ENCODE data around the gene DIP2C.
"Not testable (repeated sequence)": the region's sequence is repeated elsewhere in the genome, so short reads cannot be mapped to it uniquely, and the experiment has no call there.

Gene DIP2C

DNA sequence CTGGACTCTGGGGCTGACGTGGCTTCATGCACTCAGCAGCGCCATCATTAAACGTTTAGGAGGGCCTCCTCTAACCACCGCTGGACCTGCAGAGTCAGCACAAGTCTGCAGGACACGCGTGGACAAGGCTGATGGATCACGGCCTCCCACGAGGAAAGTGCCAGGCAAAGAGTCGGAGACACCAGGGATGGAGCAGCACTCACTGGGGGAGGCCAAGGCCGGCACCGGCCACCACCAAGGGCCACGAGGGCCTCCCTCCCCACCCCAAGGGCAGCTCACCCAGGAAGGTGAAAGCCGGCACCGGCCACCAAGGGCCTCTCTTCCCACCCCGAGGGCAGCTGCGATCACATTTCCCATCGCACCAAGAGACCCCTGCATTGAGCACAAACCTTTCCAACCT is 91.5 kb downstream of the DIP2C start:
- DNase-seq (ENCODE audit: low read depth, low spot score) = no peak

DNA sequence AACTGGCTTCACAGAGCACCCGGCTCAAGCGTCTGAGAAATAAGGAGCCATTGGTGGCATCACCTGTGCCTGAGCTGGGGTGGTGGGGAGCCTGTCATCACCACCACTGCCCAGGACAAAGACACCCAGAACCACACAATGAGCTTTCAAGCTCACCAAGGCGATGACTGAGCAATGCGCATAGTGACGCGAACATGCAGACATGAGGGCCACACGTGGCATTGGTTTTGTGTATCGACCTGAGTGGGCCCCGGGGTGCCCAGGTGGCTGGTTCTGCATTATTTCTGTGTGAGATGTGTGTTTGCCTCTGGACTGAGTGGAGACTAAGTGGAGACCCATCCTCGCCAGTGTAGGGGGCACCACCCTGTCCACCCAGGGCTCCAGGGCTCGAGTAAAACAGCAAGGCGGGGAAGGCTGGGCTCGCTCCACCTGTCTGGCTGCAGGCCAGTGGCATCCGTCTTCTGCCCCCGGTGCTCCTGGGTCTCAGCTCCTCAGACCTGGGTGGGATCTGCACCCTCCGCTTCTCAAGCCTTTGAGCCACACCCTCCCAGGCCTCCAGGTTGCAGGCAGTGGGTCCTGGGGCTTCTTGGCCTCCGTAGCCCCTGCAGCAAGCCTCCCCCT is 92.6 kb downstream of the DIP2C start:
- DNase-seq (ENCODE audit: low read depth, low spot score) = no peak

DNA sequence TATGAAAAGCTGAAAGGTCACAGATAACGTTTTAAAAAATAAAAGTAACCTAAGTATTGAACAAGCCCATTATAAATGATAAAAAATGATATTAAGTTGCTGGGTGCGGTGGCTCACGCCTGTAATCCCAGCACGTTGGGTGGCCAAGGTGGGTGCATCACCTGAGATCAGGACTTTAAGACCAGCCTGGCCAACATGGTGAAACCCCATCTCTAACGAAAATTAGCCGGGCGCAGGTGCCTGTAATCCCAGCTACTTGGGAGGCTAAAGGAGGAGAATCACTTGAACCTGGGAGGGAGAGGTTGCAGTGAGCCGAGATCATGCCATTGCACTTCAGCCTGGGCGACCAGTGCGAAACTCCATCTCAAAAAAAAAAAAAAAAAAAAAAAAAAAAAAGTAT is 93.3 kb downstream of the DIP2C start:
- DNase-seq (ENCODE audit: low read depth, low spot score) = not testable (repeated sequence)

DNA sequence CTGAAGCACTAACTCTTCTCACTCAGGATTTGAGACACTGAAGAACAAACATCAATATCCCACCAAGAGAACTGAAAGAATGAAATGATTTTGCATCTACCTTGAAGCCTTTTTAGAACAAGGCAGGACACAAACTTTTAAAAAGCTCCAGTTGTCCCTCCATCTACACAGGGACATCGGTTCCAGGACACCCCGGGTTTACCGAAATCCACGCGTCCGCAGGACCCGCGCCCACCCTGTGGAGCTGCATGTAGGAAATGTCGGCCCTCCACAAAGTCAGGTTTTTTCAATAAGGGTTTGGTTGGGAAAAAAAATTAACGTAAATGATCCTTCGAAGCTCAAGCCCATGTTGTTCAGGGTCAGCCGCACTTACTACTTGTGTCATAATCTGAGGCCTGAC is 94.0 kb downstream of the DIP2C start:
- no peak for DNase-seq (ENCODE audit: low read depth, low spot score)

DNA sequence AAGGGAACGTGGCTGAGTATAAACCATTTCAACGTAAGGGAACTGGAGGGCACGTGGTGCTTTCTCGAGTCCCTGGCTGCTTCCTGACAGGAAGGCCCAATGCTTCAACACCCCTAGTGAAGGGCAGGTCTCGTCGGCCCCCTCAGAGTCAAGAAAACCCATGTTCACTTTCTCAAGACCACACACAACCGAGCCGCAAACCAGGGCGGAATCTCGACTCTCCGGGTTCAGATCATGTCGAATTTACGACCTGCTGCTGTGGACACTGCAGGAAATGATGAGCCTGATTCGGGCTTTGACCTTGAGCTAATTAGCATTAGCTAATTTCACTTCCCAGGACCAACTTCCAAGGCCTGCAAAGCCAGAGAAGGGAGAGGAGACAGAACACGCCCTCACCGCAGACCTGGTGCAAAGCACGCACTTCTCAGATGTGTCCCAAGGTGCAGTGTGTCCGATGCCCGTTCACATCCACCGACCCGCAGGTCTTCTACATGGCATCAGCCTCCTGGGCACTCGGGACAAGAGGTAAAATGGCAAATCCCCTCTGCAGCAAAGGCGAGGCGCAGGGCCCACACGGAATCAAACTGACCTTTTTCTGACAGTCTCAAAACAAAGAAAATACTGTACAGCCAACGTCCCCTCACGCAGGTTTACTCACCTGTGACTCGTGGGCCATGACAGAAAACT is 94.7 kb downstream of the DIP2C start:
- DNase-seq (ENCODE audit: low read depth, low spot score) = no peak

DNA sequence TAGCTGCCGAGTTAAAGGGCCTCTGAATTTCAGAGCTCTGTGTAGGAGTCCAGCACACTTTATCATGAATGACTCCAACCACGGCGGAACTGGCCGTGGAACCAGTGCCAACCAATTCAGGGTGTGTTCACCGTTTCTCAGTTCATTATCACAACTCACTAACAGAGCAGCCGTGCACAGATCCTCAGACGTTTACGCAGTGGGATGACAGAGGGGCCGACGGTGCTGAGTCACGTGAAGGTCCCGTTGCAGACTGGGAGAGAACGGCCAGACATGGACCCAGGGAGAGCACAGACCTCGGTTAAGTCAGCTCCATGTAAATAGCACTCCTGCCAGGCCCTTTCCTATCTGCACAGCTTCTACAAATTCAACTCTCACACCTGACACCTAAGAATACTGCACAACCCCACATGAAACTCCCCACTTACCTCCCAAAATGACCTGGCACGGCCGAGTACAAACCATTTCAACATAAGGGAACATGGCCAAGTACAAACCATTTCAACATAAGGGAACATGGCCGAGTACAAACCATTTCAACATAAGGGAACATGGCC is 95.5 kb downstream of the DIP2C start:
- no peak for DNase-seq (ENCODE audit: low read depth, low spot score)

DNA sequence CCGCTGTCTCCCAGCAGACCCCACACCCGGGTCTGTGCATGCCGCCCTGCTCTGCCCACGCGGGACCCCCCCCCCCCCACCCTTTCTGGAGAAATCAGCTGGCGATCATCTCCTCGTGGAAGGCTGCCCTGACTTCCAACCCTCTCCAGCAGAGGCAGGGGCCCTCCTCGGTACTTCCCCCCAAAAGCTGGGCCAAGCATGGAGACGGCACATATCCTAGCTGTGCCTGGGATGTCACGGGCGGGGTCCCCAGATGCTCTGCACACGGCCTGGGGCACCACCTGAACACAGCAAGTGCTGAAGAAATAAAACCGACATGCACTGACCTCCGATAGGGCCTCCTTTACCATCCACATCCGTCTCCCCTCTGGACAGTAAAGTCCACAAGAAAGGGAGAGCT is 96.0 kb downstream of the DIP2C start:
- DNase-seq (ENCODE audit: low read depth, low spot score) = no peak

DNA sequence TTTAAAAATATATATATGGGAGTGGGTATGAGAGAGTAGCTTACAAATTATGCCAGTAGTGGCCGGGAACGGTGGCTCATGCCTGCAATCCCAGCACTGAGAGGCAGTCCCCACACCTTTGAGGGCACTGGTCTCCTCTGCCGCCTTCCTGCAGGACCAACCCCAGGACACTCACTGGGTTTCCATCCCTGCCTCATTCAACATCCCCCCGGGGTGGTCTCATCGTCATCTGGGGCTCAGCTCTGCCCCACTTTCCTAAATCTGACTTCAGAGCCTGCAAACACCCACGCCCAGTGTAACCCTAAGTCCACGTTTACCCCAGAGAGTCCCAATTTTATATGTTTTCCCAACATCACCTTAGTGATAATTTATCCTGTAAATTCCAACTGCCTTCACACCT is 96.5 kb downstream of the DIP2C start:
- no peak for DNase-seq (ENCODE audit: low read depth, low spot score)

DNA sequence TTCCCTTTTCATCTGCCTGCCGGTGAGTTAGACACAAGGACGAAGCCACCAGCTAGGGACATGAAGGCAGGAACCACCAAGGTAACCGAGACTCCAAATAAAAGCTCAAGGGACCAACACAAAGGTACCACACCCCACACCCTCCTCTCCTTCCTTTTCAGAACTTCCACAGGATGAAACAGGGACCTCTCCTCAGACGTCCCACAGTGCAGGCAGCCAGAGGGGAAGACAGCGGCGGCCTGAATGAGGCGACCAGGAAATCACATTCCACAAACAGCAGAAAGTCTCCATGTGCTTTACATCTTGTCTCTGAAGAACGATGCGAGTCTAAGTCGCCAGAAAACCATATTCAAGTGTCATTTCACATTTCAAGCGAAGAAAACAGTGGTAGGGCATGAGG is 97.8 kb downstream of the DIP2C start:
- DNase-seq (ENCODE audit: low read depth, low spot score) = no peak

DNA sequence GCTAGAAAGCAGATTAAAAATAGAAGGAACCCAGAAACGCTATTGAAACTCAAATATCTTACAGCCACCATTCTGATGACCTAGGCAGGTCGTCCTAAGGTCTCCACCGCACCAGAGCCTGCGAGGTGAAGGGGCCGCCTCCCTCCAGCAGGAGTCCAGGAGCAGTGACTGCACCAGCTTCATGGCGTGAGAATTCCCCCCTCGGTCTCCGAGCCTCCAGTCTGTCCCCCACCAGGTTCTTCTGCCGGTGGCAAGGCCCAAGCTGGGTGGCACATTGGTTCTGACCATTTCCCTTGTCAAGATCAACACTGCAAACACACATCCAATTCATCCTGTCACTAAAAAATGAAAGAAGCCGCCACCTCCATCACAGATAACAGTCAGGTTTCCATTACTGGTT is 98.7 kb downstream of the DIP2C start:
- no peak for DNase-seq (ENCODE audit: low read depth, low spot score)

DNA sequence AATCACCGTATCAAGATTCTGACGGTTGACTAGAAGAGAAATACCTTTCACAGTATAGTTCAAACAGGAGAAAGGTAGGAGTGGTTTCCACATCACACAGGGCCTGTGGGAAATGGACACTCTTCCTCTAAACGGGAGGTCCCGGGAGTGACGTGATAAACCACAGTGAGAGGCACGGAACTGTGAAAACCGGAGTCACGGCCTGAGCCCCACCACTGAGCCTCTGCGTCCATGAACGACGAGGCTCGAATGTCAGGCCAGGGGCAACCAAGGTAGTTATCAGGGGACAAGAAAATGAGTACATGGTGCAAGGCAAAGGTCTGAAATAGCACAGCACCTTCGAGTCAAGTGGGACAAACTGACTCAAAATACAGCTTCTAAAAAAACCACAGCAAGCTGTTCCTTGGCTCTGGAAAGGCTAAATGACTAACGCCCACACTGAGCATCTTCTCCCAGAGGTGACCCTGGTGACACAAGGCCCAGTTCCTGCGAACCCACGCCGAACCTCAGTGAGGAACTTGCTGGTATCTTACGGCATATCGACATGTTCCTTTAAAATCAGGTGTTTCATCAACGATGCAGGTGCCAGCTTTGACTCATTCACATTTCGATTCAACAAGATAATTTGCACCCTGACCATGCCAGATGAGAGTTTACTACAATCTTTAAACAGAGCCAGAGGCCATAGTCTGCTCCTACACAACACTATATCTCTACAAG is 99.3 kb downstream of the DIP2C start:
- DNase-seq (ENCODE audit: low read depth, low spot score) = no peak

DNA sequence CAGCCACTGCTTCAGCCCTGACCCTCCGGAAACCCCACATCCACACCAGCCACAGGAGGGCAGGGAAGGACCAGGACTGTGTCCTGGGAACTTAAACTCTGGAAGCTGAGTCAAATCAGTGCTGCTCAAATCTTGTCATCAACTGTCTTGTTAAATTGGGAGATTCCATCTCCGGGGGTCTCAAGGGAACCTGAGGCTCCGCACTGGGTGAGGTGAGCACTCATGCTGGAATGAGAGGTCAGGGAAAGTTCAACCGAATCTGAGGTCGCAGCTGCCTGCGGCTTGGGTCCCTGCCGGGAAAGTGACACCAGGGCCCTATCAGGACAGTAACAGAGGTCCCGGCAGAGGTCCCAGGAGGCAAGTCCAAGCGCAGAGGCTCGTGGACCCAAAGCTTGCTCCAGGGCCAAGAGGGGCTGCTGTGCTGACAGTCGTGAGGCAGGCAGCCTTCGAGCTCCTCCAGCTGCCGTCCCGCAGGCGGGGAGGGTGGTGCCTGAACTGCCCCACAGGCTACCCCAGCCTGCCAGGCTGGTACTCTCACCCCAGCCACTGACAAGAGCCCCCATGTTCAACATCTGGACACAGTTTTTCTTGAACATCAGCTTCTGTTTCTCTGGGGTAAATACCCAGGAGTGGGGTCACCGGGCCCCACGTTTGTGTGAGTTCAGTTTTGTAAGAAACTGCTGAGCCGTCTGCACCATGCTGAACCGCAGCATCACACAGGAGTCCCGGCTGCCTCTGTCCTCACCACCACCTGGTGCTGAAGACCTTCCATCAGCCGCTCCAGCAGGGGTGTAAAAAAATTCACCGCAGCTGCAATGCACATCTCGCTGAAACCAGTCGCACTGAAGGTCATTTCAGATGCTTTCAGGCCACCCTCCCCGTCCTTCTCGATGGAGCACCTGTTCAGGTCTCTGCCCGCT is 101.0 kb downstream of the DIP2C start:
- no peak for DNase-seq (ENCODE audit: low read depth, low spot score)

DNA sequence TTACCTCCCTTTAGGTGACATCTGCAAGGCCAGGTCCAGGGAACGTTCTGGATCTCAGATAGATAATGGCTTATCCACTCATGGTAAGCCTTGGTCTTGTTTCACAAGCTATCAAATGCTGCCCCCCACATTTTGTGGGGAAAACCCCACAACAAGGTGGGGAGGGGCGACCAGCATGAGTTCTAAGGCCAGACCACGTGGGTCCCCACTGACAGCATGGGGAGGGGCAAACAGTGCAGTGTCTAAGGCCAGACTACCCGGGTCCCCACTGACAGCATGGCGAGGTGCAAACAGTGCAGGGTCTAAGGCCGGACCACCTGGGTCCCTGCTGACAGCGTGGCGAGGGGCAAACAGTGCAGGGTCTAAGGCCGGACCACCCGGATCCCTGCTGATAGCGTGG is 102.8 kb downstream of the DIP2C start:
- DNase-seq (ENCODE audit: low read depth, low spot score) = no peak

DNA sequence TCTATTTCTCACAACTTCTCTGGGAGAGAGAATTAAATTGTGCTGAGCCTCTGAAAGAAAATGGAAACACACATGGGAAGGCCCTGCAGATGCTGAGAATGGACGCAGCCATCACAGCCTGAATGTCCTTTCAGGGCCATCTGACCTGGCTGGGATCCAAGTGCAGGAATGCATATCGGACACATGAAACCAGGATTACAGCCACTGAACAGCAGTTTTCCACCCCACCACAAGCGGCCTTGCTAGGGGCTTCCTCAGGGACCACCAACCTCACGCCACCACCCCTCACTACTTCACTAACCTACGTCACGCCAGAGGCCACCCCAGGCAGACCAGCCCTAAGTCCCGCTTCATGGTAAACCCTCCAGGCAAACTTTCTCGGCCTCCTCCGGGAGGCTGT is 103.3 kb downstream of the DIP2C start:
- DNase-seq (ENCODE audit: low read depth, low spot score) = no peak

DNA sequence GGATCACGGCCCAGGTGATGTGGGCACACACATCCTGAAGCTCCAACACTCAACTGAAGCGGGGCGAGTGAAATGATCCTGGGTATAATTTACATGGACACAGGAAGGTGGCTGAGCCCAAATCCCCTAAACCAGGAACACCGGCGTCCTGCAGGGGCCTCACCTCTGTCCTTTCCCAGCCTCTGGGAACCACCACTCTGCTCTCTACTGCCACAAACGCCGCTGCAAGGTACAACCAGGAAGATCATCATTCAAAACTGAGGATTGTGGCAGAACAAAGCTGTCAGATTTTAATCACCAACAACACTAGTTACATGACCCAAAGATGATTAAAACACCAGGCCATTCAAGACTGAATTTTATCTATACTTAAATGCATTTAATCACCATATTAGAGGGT is 104.0 kb downstream of the DIP2C start:
- DNase-seq (ENCODE audit: low read depth, low spot score) = no peak

DNA sequence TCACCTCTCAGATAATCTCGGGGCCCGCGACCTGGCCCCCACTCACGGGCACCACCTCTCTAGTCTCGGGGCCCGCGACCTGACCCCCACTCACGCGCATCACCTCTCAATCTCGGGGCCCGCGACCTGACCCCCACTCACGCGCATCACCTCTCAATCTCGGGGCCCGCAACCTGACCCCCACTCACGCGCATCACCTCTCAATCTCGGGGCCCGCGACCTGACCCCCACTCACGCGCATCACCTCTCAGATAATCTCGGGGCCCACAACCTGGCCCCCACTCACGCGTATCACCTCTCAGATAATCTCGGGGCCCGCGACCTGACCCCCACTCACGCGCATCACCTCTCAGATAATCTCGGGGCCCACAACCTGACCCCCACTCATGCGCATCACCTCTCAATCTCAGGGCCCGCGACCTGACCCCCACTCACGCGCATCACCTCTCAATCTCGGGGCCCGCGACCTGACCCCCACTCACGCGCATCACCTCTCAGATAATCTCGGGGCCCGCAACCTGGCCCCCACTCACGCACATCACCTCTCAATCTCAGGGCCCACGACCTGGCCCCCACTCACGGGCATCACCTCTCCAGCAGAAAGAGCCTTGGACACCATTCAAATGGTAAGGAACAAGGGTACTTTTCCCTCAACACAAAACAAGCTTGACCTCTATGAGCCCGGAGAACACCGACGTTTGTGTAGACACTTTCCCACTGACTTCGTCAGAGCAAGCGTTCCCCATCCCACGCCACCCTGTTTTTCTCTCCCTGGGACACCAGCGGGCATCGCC is 104.8 kb downstream of the DIP2C start:
- not testable (repeated sequence) for DNase-seq (ENCODE audit: low read depth, low spot score)

DNA sequence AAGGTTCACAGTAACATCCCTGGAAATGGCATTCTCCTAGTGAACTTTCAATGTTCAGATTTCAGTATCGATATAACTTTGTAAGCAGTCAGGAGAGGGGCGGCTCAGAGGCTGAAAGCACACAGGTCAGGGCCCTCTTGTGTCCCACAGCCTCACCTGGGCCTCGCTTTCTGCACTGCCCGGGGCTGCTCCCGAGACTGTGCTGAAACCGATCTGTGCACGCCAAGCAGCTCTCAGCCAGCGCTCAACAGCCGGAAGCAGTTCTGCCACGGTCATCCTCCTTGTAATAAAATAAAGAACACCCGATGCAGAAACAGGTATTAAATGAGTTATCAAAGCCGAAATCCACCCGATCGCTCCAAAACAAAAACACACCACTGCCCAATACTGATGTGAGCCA is 106.0 kb downstream of the DIP2C start:
- no peak for DNase-seq (ENCODE audit: low read depth, low spot score)

DNA sequence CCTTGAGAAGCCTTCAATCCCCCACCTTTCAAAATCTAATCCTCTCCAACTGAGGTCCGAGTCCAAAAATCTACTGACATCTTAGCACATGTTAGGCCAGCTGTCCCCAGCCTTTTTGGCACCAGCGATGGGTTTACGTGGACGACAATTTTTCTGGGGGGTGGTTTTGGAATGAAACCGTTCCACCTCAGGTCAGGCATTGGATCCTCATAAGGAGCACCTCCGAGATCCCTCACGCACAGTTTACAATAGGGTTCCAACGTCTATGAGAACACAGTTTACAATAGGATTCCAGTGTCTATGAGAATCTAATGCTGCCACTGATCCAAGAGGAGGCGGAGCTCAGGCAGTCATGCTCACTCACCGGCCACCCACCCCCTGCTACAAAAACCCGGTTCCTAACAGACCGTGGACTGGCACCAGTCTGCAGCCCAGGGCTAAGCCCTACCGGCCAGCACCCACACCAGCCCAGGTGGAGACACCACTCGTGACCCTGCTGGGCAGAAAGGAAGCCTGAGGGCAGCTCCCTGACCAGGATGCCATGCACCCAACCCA is 107.6 kb downstream of the DIP2C start:
- DNase-seq (ENCODE audit: low read depth, low spot score) = no peak

DNA sequence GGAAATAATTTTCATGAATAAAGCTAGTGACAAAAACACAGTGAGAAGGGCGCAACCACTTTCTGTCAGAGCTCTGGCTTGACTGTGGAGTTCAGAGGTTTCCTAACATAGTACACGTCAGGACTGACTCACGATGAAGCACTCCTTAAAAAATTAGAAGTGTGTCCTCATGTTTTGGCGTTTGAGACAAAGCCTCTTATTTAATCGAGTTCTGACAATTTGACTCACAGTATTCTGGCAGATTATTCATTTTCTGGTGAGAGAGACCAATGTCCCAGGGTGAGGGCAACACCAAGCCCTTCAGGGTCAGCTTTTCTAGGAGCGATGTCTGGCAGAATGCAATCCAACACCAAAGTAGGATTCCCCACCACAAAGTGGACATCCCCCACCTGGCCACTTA is 108.7 kb downstream of the DIP2C start:
- DNase-seq (ENCODE audit: low read depth, low spot score) = no peak

DNA sequence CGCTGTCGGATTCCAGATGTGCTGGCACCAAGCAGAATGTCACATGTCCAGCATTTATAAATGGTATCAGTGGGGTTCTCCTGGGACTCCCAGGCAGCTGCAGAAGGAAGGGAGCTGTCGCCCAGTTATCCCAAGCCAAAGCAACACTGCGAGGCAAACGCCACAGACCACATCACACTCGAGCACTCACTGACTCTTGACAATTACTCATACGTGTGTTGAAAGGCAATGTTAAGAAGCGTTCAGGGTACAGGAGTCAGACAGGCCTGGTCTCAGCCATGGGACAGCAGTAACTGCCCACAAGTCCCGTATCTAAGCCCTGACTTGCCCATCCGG is 113.4 kb downstream of the DIP2C start:
- DNase-seq (ENCODE audit: low read depth, low spot score) = no peak
